ENCODE results near the gene GINS2.

GINS2 gene

GRCh38 chr16:85688586-85689284, at the start of gene GINS2:
Gene GINS2 (minus strand): TSS chr16:85688954. CDS start chr16:85688898, 56 bp downstream.
- peak; percentile 90 to 91 for DNase-seq (ENCODE audit: extremely low read depth in 1 of 2, low read depth in 1 of 2)

DNA sequence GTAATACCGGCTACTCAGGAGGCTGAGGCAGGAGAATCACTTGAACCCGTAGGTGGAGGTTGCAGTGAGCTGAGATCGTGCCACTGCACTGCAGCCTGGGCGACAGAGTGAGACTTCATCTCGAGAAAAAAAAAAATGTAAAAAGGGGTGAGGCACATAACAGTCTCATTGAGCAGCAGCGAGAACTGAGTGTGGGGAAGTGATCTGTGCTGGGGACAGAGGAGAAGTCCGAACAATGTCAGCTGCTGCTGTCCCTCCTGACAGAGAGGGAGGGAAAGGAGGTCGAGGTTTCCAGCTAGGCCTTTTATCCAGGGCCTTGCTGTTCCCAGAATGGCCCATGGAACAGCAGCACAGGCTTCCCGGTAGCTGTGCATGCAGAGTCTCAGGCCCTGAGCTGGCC, 48.2 kb upstream of the GINS2 start:
- no peak for DNase-seq (ENCODE audit: extremely low read depth in 1 of 2, low read depth in 1 of 2)

DNA sequence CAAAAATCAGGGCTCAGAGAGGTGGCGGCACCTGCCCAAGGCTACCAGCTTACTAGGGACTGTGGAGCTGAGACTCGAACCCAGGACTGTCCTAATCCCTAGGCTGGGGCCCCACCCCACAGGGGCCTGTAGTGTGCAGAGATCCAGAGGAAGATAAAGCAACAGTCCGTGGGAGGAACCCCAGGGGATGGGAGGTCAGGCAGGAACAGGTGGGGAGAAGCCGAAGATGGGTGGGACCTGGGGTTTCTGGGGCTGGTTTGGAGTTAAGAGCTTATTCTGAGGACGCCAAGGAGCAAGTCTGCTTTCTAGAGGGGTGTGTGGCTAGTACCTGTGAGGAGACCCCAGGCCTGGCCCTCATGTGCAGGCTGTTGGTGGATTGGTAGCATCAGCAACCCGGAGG, 47.2 kb upstream of the GINS2 start:
- DNase-seq (ENCODE audit: extremely low read depth in 1 of 2, low read depth in 1 of 2), result no peak

DNA sequence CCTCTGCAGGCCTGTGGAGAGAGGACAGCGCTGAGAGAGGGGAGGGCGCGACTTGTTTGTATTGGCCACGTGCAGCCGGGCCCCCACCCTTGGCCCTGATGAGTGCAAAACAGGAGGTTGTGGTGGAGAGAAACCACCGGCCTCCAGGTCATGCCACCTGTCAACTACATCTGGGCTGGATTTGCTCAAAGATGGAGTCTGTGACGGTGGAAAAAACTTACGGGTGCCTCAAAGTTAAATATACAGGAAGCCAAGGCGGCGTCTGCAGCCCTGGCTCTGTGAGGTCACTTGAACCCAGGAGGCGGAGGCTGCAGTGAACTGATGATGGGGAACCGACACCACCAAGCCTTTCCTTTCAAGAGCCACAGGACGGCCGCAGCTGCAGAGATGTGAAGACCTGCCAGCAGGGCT, 46.5 kb upstream of the GINS2 start:
- DNase-seq (ENCODE audit: extremely low read depth in 1 of 2, low read depth in 1 of 2), result no peak

DNA sequence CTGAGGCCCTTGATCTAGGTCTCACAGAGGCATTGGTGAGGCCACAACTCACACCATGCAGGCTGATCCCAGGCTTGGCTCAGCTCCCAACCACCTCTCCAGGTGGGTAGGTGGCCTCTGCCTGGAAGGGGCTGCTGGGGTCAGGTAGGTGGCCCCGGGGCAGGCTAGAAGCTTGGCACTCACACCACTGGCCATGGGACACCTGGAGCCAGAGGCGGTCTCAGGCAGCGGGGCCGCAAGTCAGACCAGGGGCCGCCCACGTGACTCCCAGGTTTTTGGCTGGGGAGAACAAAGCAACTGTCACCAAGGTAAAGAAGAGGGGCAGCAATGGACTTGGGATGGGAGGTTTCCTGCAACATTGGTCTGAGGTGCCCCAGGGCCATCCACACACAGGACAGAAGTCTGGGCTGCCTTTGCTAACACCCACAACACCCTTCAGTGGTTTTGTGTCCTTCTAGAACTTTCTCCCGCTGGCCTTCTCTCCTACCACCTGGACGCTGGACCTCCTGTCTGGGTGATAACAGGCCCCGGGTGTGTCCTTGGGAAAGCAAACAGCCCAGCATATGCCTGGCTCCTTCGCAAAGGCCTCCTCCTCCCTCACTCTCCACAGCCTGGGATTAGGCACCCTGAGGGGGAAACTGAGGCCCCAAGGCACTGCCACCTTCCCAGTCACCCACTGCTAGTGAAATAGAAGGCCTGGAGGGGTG, 45.7 kb upstream of the GINS2 start:
- DNase-seq (ENCODE audit: extremely low read depth in 1 of 2, low read depth in 1 of 2), result no peak

DNA sequence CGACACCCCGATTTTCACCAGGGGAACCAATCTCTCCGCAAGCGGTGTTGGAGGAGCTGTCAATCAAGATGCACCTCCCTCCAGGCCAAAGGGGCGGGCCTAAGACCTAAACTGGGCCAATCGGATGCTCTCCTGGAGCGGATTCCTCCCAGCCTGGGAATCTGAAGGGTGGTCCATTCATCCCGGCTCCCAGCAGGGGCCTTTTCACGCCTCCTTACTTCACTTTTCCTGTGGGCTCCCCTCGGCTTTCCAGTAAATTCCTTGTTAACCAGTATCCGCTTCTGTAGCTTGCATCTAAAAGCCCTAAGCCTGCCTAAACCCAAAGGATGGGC, 45.1 kb upstream of the GINS2 start:
- no peak for DNase-seq (ENCODE audit: extremely low read depth in 1 of 2, low read depth in 1 of 2)

DNA sequence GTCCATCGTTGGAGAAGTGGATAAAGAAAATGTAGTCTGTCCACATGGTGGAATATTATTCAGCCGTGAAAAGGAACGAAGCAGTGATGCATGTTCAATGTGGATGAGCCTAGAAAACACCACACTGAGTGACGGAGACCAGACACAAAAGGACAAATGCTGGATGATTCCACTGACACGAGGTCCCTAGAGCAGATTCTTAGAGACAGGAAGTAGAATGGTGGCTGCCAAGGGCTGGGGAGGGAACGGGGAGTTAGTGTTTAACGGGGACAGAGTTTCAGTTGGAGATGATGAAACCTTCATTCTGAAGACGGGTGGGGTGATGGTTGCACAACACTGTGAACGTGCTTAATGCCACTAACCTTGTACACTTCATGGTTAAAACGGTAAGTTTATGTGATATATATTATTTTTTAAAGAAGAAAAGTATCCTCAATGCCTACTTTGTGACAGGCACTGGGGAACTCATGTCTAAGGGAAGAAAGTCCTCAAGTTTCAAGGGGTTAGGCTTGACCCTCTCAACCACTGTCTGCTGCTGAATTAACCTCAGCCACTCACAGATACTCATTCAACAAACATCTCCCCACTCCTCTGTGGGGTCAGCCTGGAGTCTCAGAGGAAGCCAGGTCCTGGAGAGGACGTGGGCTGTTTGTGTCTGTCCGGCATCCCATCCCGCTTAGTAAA, 44.5 kb upstream of the GINS2 start:
- no peak for DNase-seq (ENCODE audit: extremely low read depth in 1 of 2, low read depth in 1 of 2)

GRCh38 chr16:85731179-85731578, 42.4 kb upstream of the GINS2 start:
- no peak for DNase-seq (ENCODE audit: extremely low read depth in 1 of 2, low read depth in 1 of 2)

DNA sequence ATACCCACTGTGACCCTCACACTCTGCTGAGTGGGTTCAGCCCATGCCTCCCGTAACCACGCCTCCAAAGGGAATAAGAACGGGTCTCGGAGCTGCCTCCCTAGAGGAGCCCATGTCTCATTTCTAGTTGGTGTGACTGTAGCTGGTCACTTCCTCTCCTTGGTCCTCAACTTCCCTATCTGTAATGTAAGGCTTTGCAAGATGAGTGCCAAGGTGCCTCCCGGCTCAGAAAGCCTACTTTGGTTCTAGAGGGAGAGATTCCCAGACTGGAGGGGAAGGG, 41.4 kb upstream of the GINS2 start:
- DNase-seq (ENCODE audit: extremely low read depth in 1 of 2, low read depth in 1 of 2), result no peak

GRCh38 chr16:85729452-85730185, 40.9 kb upstream of the GINS2 start:
- no peak for DNase-seq (ENCODE audit: extremely low read depth in 1 of 2, low read depth in 1 of 2)

- no peak for DNase-seq (ENCODE audit: extremely low read depth in 1 of 2, low read depth in 1 of 2)
Measured at GRCh38 chr16:85728879-85729278, 40.1 kb upstream of the GINS2 start.

DNA sequence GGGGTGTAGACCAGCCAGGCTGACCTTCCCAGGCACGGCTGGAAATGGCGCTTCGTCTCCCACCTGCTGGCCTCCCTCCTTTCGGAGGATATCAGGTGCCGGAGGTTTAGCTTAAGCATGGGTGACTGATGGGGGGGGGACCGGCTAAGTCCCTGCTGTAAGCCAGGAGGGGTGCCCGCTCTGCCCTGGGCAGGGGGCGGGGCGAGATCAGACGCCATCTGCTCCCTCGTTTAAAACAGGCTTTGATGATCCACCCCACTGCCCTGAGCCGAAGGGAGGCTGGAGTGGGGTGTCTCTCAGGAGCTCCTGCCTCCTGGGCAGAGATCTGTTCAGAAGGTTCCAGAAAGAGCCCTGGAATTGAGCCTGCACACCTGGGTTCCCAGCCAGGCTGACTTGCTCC, 36.2 kb upstream of the GINS2 start:
- DNase-seq (ENCODE audit: extremely low read depth in 1 of 2, low read depth in 1 of 2), result no peak

DNA sequence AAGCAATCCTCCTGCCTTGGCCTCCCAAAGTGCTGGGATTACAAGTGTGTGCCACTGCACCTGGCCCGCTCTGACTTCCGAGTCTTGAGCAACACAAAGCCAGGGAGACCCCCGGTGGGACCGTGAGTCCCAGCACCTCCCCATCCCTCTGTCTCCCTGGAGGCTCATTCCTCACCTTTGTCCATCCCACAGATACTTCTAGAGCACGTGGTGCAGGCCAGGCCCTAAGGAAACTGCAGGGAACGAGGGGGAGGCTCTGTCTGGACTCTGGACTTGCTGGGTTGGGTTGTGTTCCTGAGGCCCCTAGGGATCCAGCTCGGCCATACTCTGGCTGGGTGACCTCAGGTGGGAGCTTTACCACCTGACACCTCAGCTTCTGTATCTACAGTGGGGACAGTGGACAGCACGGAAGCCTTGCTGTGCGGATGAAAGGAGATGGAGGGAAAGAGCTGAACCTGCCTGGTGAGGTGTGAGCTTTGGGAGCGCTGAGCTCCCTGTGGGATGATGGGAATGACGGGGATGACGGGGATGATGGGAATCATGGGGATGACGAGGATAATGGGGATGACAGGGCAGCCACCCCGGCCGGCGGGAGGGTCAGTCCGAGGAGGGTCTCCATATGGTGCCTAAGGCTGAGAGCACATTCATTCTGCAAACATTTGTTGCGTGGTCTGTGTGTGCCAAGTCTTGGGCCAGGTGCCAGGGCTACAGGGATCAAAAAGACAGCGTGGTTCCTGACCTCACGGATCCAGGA, 35.5 kb upstream of the GINS2 start:
- no peak for DNase-seq (ENCODE audit: extremely low read depth in 1 of 2, low read depth in 1 of 2)

DNA sequence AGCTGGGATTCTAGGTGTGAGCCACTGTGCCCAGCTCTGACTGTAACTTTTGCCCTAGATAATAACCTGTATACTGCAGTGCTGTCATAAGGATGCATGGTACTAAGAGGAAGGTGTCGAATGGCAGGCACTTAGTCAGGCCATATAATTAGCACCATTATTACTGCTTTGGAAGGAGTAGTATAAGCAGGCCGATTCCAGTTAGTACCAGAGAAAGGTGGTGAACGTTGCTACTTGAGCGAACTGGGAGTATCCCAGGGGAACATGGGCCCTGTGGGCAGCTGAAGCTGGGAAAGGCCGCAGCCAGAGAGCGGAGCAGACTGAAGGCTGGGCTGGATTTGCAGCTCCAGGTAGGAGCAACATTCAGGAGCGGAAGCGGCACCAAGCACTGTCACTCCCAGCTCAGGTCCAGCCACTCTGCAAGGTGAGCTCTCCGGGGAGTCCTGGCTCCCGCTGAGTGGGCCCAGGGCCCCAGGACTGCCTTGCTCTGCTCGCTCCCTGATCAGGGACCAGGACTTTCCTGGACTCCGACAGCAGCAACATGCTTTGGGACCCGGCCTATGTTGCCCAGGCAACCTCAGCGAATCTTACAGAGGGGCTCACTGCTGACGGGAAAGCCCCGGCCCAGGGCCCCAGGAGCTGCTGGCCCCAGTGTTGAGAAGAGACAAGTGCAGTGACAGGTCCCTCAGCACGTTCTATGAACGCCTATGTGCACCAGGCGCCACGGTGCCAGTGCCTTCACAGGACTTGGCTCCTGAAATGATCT, 33.6 kb upstream of the GINS2 start:
- no peak for DNase-seq (ENCODE audit: extremely low read depth in 1 of 2, low read depth in 1 of 2)

GRCh38 chr16:85720302-85720637, 31.5 kb upstream of the GINS2 start:
- DNase-seq (ENCODE audit: extremely low read depth in 1 of 2, low read depth in 1 of 2), result no peak

- DNase-seq (ENCODE audit: extremely low read depth in 1 of 2, low read depth in 1 of 2), result no peak
Measured at GRCh38 chr16:85719605-85720301, 31.0 kb upstream of the GINS2 start.

- DNase-seq (ENCODE audit: extremely low read depth in 1 of 2, low read depth in 1 of 2), result no peak
Measured at GRCh38 chr16:85718682-85719081, 29.9 kb upstream of the GINS2 start.

DNA sequence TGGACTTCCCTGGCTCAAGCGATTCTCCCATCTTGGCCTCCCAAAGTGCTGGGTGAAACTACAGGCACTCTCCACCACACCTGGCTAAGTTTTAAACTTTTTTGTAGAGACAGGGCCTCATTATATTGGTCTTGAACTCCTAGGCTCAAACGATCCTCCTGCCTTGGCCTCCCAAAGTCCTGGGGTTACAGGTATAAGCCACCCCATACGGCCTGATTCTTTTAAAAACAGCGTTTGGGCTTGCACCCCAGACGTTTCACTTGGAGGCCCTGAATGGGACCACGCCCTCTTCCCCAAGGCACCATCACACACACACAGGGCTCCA, 29.4 kb upstream of the GINS2 start:
- no peak for DNase-seq (ENCODE audit: extremely low read depth in 1 of 2, low read depth in 1 of 2)

GRCh38 chr16:85717393-85718152, 28.8 kb upstream of the GINS2 start:
- peak; percentile 21 to 23 for DNase-seq (ENCODE audit: extremely low read depth in 1 of 2, low read depth in 1 of 2)
